HepG2 (cell line): Measurements from ENCODE around the gene PSMD10. TPM values are rescaled to one million over a fixed set of nuclear protein-coding genes. Genes with fewer than 3 reads are reported as not detected.

ENCODE experiments used
- ATAC-seq: fragments of 200-7000 bp; cut with Tn5 transposase; 3 replicates; pipeline ENCODE4 v1.9.1; 2020; ENCODE audit warnings: mild to moderate bottlenecking, moderate library complexity
- BruUV-seq: library from RNA; stranded (reverse); fragments of 400-500 nt; replicated peaks from 2 replicates; lab custom pipeline; 2021; lab: Mats Ljungman, UMichigan
- CTCF ChIA-PET: fragments of 300-600 bp; formaldehyde crosslinking; extraction: SDS; loops from one replicate; lab custom pipeline; 2021; ENCODE audit warnings: low total read pairs, inconsistent platforms, low intra/inter-chr PET ratio; lab: Yijun Ruan, JAX
- POLR2A ChIA-PET: fragments of 350-600 bp; sonication (Branson Sonifier 250); formaldehyde crosslinking; loops from one replicate; lab custom pipeline; 2020; ENCODE audit warnings: antibody characterized with exemption, inconsistent platforms; lab: Yijun Ruan, JAX
- DNase-seq: peaks from one replicate; pipeline ENCODE4 v3.0.0-alpha.2; 2015; ENCODE audit warnings: low spot score
- FAIRE-seq: peaks from 3 replicates; lab custom pipeline; 2011; peaks lifted over from hg19 to GRCh38; lab: Jason Lieb, UNC
- H2AFZ ChIP-seq: one replicate; pipeline ENCODE4 v1.6.1; 2011; ENCODE audit warnings: low read length, inconsistent platforms
- H3K27ac ChIP-seq: fragments of 300-600 bp; 3 replicates; pipeline ENCODE4 v1.8.0; 2011; ENCODE audit warnings: mixed run types, mild to moderate bottlenecking, mixed read lengths, low read length, inconsistent platforms; ENCODE audit not compliant: insufficient read depth; ENCODE audit errors: extremely low read length
- H3K27me3 ChIP-seq, 2 experiments: fragments of 200-600 bp in 1 of 2; 2 replicates in 1 of 2; 3 replicates in 1 of 2; pipeline versions ENCODE4 v1.6.0 to v1.8.0; 2011; ENCODE audit warnings: low read length in 2 of 2, mild to moderate bottlenecking in 2 of 2, moderate library complexity in 2 of 2, inconsistent platforms in 1 of 2; ENCODE audit not compliant: insufficient read depth in 2 of 2, control insufficient read depth in 1 of 2
- H3K36me3 ChIP-seq, 2 experiments: fragments of 200-600 bp in 1 of 2; replicated peaks in 1 of 2; 2 replicates in 1 of 2; 3 replicates in 1 of 2; pipeline versions ENCODE4 v1.5.1 to v1.8.0; 2011; ENCODE audit warnings: low read length in 2 of 2, inconsistent platforms in 1 of 2; ENCODE audit not compliant: insufficient read depth in 2 of 2, control insufficient read depth in 1 of 2
- H3K4me1 ChIP-seq: 2 replicates; pipeline ENCODE4 v1.5.1; 2012; ENCODE audit warnings: low read length, inconsistent platforms; ENCODE audit not compliant: insufficient read depth
- H3K4me2 ChIP-seq: 2 replicates; pipeline ENCODE4 v1.6.0; 2011; ENCODE audit warnings: low read depth, low read length, inconsistent platforms
- H3K4me3 ChIP-seq, 3 experiments: fragments of 200-600 bp in 1 of 3; sonication (generic), shearing (Covaris generic) in 1 of 3; replicated peaks in 1 of 3; 2 replicates each; pipeline ENCODE4 v1.5.1; 2011 to 2016; ENCODE audit warnings: low read length in 3 of 3, inconsistent platforms in 2 of 3, low read depth in 2 of 3, mild to moderate bottlenecking in 2 of 3, control low read depth in 1 of 3, mixed read lengths in 1 of 3; ENCODE audit not compliant: insufficient read depth in 1 of 3
- H3K79me2 ChIP-seq: one replicate; pipeline ENCODE4 v1.6.1; 2011; ENCODE audit warnings: low read length, inconsistent platforms; ENCODE audit not compliant: insufficient read depth
- H3K9ac ChIP-seq: 2 replicates; pipeline ENCODE4 v1.6.0; 2011; ENCODE audit warnings: mild to moderate bottlenecking, low read depth, low read length, inconsistent platforms; ENCODE audit not compliant: insufficient read depth
- H3K9me3 ChIP-seq: 2 replicates; pipeline ENCODE4 v1.5.1; 2012; ENCODE audit warnings: mild to moderate bottlenecking, low read length
- H4K20me1 ChIP-seq: 2 replicates; pipeline ENCODE4 v1.6.0; 2011; ENCODE audit warnings: inconsistent platforms, mild to moderate bottlenecking, low read length, moderate library complexity; ENCODE audit not compliant: insufficient read depth
- HDAC6 ChIP-seq: fragments of 200-600 bp; sonication (generic); IDR thresholded peaks from 2 replicates; pipeline ENCODE4 v1.7.0; 2017; ENCODE audit warnings: mild to moderate bottlenecking, antibody characterized with exemption, low read length, low read depth
- HMG20B ChIP-seq: conservative IDR thresholded peaks from 2 replicates; pipeline ENCODE4 v1.6.1; 2016; ENCODE audit warnings: missing genetic modification reagents, missing compliant biosample characterization
- MAFK ChIP-seq, 2 experiments: IDR thresholded peaks in 1 of 2; conservative IDR thresholded peaks in 1 of 2; 2 replicates each; pipeline ENCODE4 v1.6.1; 2011; ENCODE audit warnings: improper control_type of control experiment in 2 of 2, low read length in 2 of 2
- MIXL1 ChIP-seq: IDR thresholded peaks from 2 replicates; pipeline ENCODE4 v1.6.1; 2016
- THRA ChIP-seq: sonication (generic); formaldehyde crosslinking; IDR thresholded peaks from 2 replicates; pipeline ENCODE4 v1.4.0; 2020; ENCODE audit warnings: missing genetic modification reagents, borderline replicate concordance
- ZBTB1 ChIP-seq: sonication (generic); formaldehyde crosslinking; IDR thresholded peaks from 2 replicates; pipeline ENCODE4 v1.4.0; 2020; ENCODE audit warnings: missing genetic modification reagents, borderline replicate concordance
- ZKSCAN5 ChIP-seq: sonication (generic); formaldehyde crosslinking; IDR thresholded peaks from 2 replicates; pipeline ENCODE4 v1.5.1; 2020; ENCODE audit warnings: mild to moderate bottlenecking, missing genetic modification reagents
- ZNF274 ChIP-seq: sonication (generic); formaldehyde crosslinking; IDR thresholded peaks from 2 replicates; pipeline ENCODE4 v1.5.1; 2020; ENCODE audit warnings: mild to moderate bottlenecking, missing genetic modification reagents
- ZNF383 ChIP-seq: sonication (generic); formaldehyde crosslinking; IDR thresholded peaks from 2 replicates; pipeline ENCODE4 v1.4.0; 2020; ENCODE audit warnings: missing genetic modification reagents, mild to moderate bottlenecking, borderline replicate concordance
- ZNF552 ChIP-seq: sonication (generic); formaldehyde crosslinking; IDR thresholded peaks from 2 replicates; pipeline ENCODE4 v1.9.0; 2022; ENCODE audit warnings: missing genetic modification reagents, mild to moderate bottlenecking, borderline replicate concordance
- ZNF607 ChIP-seq: sonication (generic); formaldehyde crosslinking; IDR thresholded peaks from 2 replicates; pipeline ENCODE4 v1.5.1; 2020; ENCODE audit warnings: missing genetic modification reagents, mild to moderate bottlenecking, borderline replicate concordance
- ZNF609 ChIP-seq: sonication (generic); formaldehyde crosslinking; IDR thresholded peaks from 2 replicates; pipeline ENCODE4 v1.4.0; 2020; ENCODE audit warnings: mild to moderate bottlenecking, missing genetic modification reagents, borderline replicate concordance
- in situ Hi-C: cut with HindIII; loops from 2 replicates; pipeline ENCODE4 v1.10.0; 2017; ENCODE audit warnings: low pct_unique_long_range_greater_than_20kb; ENCODE audit not compliant: extremely low pct_ligation_motif_present
- intact Hi-C: fragments of 100-400 bp; cut with micrococcal nuclease; formaldehyde crosslinking; loops from one replicate; pipeline ENCODE4 v1.10.0; 2022; ENCODE audit not compliant: unreplicated experiment
- polyA plus RNA-seq, 8 experiments: library from polyadenylated mRNA; depleted of rRNA in 3 of 8; stranded (reverse) in 7 of 8; unstranded in 1 of 8; fragments of >200 nt; fragmentation: Illumina TruSeq in 4 of 8; extraction: Trizol in 4 of 8; gene quantifications; 2 replicates each; pipeline versions ENCODE4 v1.2.1 to v1.2.3, GENCODE V29; 2011 to 2016; ENCODE audit warnings: low read depth in 4 of 8, missing spikeins in 1 of 8, mixed read lengths in 1 of 8; ENCODE audit not compliant: insufficient read depth in 1 of 8
- total RNA-seq, 5 experiments: library from RNA; depleted of rRNA; stranded (reverse); fragments of >200 nt; fragmentation: Illumina TruSeq; extraction: Trizol; gene quantifications; 2 replicates each; pipeline ENCODE4 v1.2.3, GENCODE V29; 2016; ENCODE audit warnings: low read depth in 1 of 5

PSMD10 gene
- total and polyA plus RNA-seq, 2 of the 13 experiments (the other 11 are each of a cell fraction or from before 2014, with no cell fraction given), result 56.4 to 65.3 TPM

GRCh38 chrX:108055546-108055945, 35.8 kb downstream of the PSMD10 start:
- Histone ChIP-seq H3K4me1 (no peaks in the 10 kb centered on the region), H3K27ac (no peak overlapping the region), H3K4me3 (no peak overlapping the region), H3K36me3 (no peaks in the 10 kb centered on the region), H2AFZ (no peak overlapping the region), H3K79me2 (no peaks in the 10 kb centered on the region), H3K27me3 (no peaks in the 10 kb centered on the region), H3K9ac (no peak overlapping the region), H3K9me3 (no peaks in the 10 kb centered on the region), H4K20me1 (no peaks in the 10 kb centered on the region), H3K4me2 (no peak overlapping the region)
- DNase-seq (no peak), ATAC-seq (no peak), FAIRE-seq (no peak)
- in situ Hi-C loops (no loop called here), intact Hi-C loops (no loop called here)
- BruUV-seq, result no TSS peak
- CTCF ChIA-PET, result no interaction called here
- POLR2A ChIA-PET, result no interaction called here
- TF ChIP-seq HMG20B (CRISPR knock-in tag) (no peak), ZNF609 (CRISPR knock-in tag) (no peak), MIXL1 (CRISPR knock-in tag) (no peak), ZKSCAN5 (CRISPR knock-in tag) (no peak), MAFK (conservative IDR thresholded peaks at IDR 0.05 in 1 of 2, IDR thresholded peaks at IDR 0.05 in 1 of 2; ENCODE audit: low read length in 2 of 2) (no peak), ZNF607 (CRISPR knock-in tag) (no peak), ZNF552 (CRISPR knock-in tag) (no peak), ZBTB1 (no peak), ZNF383 (CRISPR knock-in tag) (no peak), ZNF274 (CRISPR knock-in tag) (no peak), THRA (CRISPR knock-in tag) (no peak), HDAC6 (no peak)
